A549 (cell line): ENCODE data around the gene CEP250. TPM values are rescaled to one million over a fixed set of nuclear protein-coding genes. Genes with fewer than 3 reads are reported as not detected.
A peak's percentile ranks its signal among the peaks of the same experiment; 100 is the strongest.

Experiments used
- ATAC-seq, 2 experiments: fragments of 200-7000 bp in 1 of 2; fragments of >200 bp in 1 of 2; cut with Nextera tagmentation in 1 of 2; cut with Tn5 transposase in 1 of 2; 3 replicates each; pipeline versions ENCODE4 v1.8.0 to v1.9.1; 2018 to 2020; ENCODE audit warnings: mild to moderate bottlenecking in 1 of 2, moderate library complexity in 1 of 2
- CTCF ChIA-PET: fragments of 300-600 bp; sonication (Branson Sonifier 250); formaldehyde crosslinking; extraction: SDS; loops from one replicate; lab custom pipeline; 2021; ENCODE audit warnings: antibody characterized with exemption, inconsistent platforms; lab: Yijun Ruan, JAX
- POLR2A ChIA-PET: fragments of 350-600 bp; formaldehyde crosslinking; extraction: SDS; loops from one replicate; lab custom pipeline; 2021; ENCODE audit warnings: antibody characterized with exemption, inconsistent platforms; lab: Yijun Ruan, JAX
- DNase-seq, 2 experiments: peaks; one replicate each; pipeline versions ENCODE4 v3.0.0 to v3.0.0-alpha.2; 2011 to 2016; ENCODE audit warnings: low read depth in 1 of 2, low spot score in 1 of 2
- FAIRE-seq: peaks from 2 replicates; lab custom pipeline; 2011; peaks lifted over from hg19 to GRCh38; lab: Jason Lieb, UNC
- H3K27ac ChIP-seq, 2 experiments: fragments of >200 bp; sonication (Bioruptor Twin); formaldehyde crosslinking; 3 replicates each; pipeline ENCODE4 v1.5.1; 2016 to 2017
- H3K4me1 ChIP-seq: fragments of >200 bp; sonication (Bioruptor Twin); formaldehyde crosslinking; 3 replicates; pipeline ENCODE4 v1.6.1; 2016
- H3K4me2 ChIP-seq: fragments of >200 bp; sonication (Bioruptor Twin); formaldehyde crosslinking; 3 replicates; pipeline ENCODE4 v1.6.1; 2016
- H3K4me3 ChIP-seq: fragments of >200 bp; sonication (Bioruptor Twin); formaldehyde crosslinking; 3 replicates; pipeline ENCODE4 v1.5.1; 2016
- H3K9me3 ChIP-seq: fragments of >200 bp; sonication (Bioruptor Twin); formaldehyde crosslinking; 3 replicates; pipeline ENCODE4 v1.6.1; 2016
- ATOH8 ChIP-seq: fragments of 250-450 bp; sonication (Bioruptor Pico); IDR thresholded peaks from 2 replicates; pipeline ENCODE4 v1.5.0; 2020; ENCODE audit warnings: low read depth, mild to moderate bottlenecking, moderate library complexity
- CBX8 ChIP-seq: fragments of 200-600 bp; sonication (generic); IDR thresholded peaks from 2 replicates; pipeline ENCODE4 v1.6.1; 2016
- CEBPB ChIP-seq, 2 experiments: fragments of >200 bp in 1 of 2; sonication (Bioruptor Twin) in 1 of 2; formaldehyde crosslinking in 1 of 2; IDR thresholded peaks; 2 replicates each; pipeline ENCODE4 v1.6.1; 2012 to 2016
- CTCF ChIP-seq: fragments of >200 bp; sonication (Bioruptor Twin); formaldehyde crosslinking; IDR thresholded peaks from 3 replicates; pipeline ENCODE4 v1.5.1; 2016
- ELK1 ChIP-seq: fragments of 150-350 bp; IDR thresholded peaks from 2 replicates; pipeline ENCODE4 v1.6.1; 2014; ENCODE audit warnings: low read depth, mild to moderate bottlenecking, low read length
- HES2 ChIP-seq: fragments of >200 bp; sonication (Bioruptor Twin); formaldehyde crosslinking; IDR thresholded peaks from 2 replicates; pipeline ENCODE4 v1.6.1; 2016
- HEYL ChIP-seq: fragments of 250-450 bp; sonication (Bioruptor Pico); IDR thresholded peaks from 2 replicates; pipeline ENCODE4 v1.8.0; 2021; ENCODE audit warnings: mild to moderate bottlenecking, moderate library complexity
- HMGXB4 ChIP-seq: fragments of 250-450 bp; sonication (Bioruptor Pico); IDR thresholded peaks from 2 replicates; pipeline ENCODE4 v1.5.0; 2021; ENCODE audit warnings: mild to moderate bottlenecking, moderate library complexity, borderline replicate concordance
- HOXB13 ChIP-seq: fragments of 250-450 bp; sonication (Bioruptor Pico); IDR thresholded peaks from 2 replicates; pipeline ENCODE4 v1.5.0; 2020; ENCODE audit warnings: low read depth, mild to moderate bottlenecking, moderate library complexity
- NR3C1 ChIP-seq: fragments of >200 bp; sonication (Bioruptor Twin); formaldehyde crosslinking; IDR thresholded peaks from 3 replicates; pipeline ENCODE4 v1.6.1; 2017
- PBX3 ChIP-seq: IDR thresholded peaks from 2 replicates; pipeline ENCODE4 v1.6.1; 2012
- RAD21 ChIP-seq, 2 experiments: fragments of >200 bp in 1 of 2; sonication (Bioruptor Twin) in 1 of 2; formaldehyde crosslinking in 1 of 2; IDR thresholded peaks in 1 of 2; conservative IDR thresholded peaks in 1 of 2; 2 replicates in 1 of 2; 3 replicates in 1 of 2; pipeline ENCODE4 v1.6.1; 2012 to 2018; ENCODE audit warnings: inconsistent platforms in 1 of 2
- RARB ChIP-seq: fragments of 250-450 bp; sonication (Bioruptor Pico); IDR thresholded peaks from 2 replicates; pipeline ENCODE4 v1.8.0; 2021; ENCODE audit warnings: mild to moderate bottlenecking, moderate library complexity
- RNF2 ChIP-seq: fragments of 200-600 bp; sonication (generic); IDR thresholded peaks from 2 replicates; pipeline ENCODE4 v1.6.1; 2016; ENCODE audit warnings: low read depth, mild to moderate bottlenecking, antibody characterized with exemption, moderate library complexity, borderline replicate concordance
- SMC3 ChIP-seq: fragments of >200 bp; sonication (Bioruptor Twin); formaldehyde crosslinking; IDR thresholded peaks from 3 replicates; pipeline ENCODE4 v1.6.1; 2018; ENCODE audit warnings: inconsistent platforms
- TFCP2L1 ChIP-seq: fragments of 250-450 bp; sonication (Bioruptor Pico); IDR thresholded peaks from 2 replicates; pipeline ENCODE4 v1.5.0; 2021; ENCODE audit warnings: mild to moderate bottlenecking
- USF2 ChIP-seq: fragments of 450-650 bp; IDR thresholded peaks from 2 replicates; pipeline ENCODE4 v1.6.1; 2014; ENCODE audit warnings: antibody characterized with exemption
- ZSCAN20 ChIP-seq: fragments of 250-450 bp; sonication (Bioruptor Pico); IDR thresholded peaks from 2 replicates; pipeline ENCODE4 v1.8.0; 2022; ENCODE audit warnings: mild to moderate bottlenecking, moderate library complexity
- WGBS: methylation state at CpG from one replicate; pipeline ENCODE4 v1.1.6; 2017; ENCODE audit errors: missing lambda C conversion rate; 5-methylcytosine and 5-hydroxymethylcytosine counted together
- polyA plus RNA-seq, 4 experiments: library from polyadenylated mRNA; depleted of rRNA in 3 of 4; stranded (reverse); fragments of >200 nt; fragmentation: RNase III in 1 of 4; extraction: RNeasy Plus Mini Kit Qiagen cat#74134 plus additional on column Dnase treatment in 1 of 4; gene quantifications; 2 replicates in 3 of 4; 3 replicates in 1 of 4; pipeline ENCODE4 v1.2.3, GENCODE V29; 2011 to 2017

Gene CEP250
- polyA plus RNA-seq, 2 of the 4 experiments (the other 2 are of a cell fraction) = 13.8 to 19.6 TPM

GRCh38 chr20:35561671-35562070 is 106.3 kb downstream of the CEP250 start:
- 60% methylated on average over 5 of the region's 5 CpGs for WGBS
- Histone ChIP-seq H3K4me2 (no peak overlapping the region), H3K4me3 (no peak overlapping the region), H3K27ac (no peak overlapping the region), H3K9me3 (no peaks in the 10 kb centered on the region), H3K4me1 (no peaks in the 10 kb centered on the region)
- POLR2A ChIA-PET = no interaction called here
- DNase-seq (no peak), ATAC-seq (peak in 1 of 2 experiments; percentile 12; a peak in 2 of 6 replicates), FAIRE-seq (no peak)
- no peak for TF ChIP-seq HOXB13 (CRISPR knock-in tag)
- 0 out of 3 replicates have a peak, but pooled peaks have one; percentile 3 for TF ChIP-seq CTCF
- CTCF ChIA-PET = interaction anchor here (1.3 to 1.4 kb wide), 3 partner anchors 11 to 114 kb away, joined by 3 to 4 read pairs (median 3); no protein-coding TSS in a partner anchor

GRCh38 chr20:35562541-35563110 is 107.2 kb downstream of the CEP250 start:
- Histone ChIP-seq H3K4me2 (no peak overlapping the region), H3K4me3 (no peak overlapping the region), H3K4me1 (no peaks in the 10 kb centered on the region), H3K9me3 (no peaks in the 10 kb centered on the region), H3K27ac (no peak overlapping the region)
- FAIRE-seq (no peak), ATAC-seq (no peak), DNase-seq (no peak)
- no peak for TF ChIP-seq HES2
- TF ChIP-seq RNF2 = no peak
- TF ChIP-seq HEYL (CRISPR knock-in tag) = no peak
- no peak for TF ChIP-seq ELK1
- TF ChIP-seq ATOH8 (CRISPR knock-in tag) = no peak
- TF ChIP-seq HMGXB4 = no peak
- no peak for TF ChIP-seq SMC3
- no peak for TF ChIP-seq USF2
- TF ChIP-seq CBX8 = no peak
- no peak for TF ChIP-seq PBX3
- no peak for TF ChIP-seq CEBPB (IDR thresholded peaks at IDR 0.05)
- TF ChIP-seq RAD21 (conservative IDR thresholded peaks at IDR 0.05 in 1 of 2, IDR thresholded peaks at IDR 0.05 in 1 of 2) = no peak
- TF ChIP-seq ZSCAN20 (CRISPR knock-in tag) = no peak
- TF ChIP-seq RARB (CRISPR knock-in tag) = no peak
- TF ChIP-seq TFCP2L1 (CRISPR knock-in tag) = no peak
- no peak for TF ChIP-seq NR3C1
- ChIA-PET CTCF (interaction anchor here (0.6 to 1.4 kb wide), 3 partner anchors 30 to 61 kb away, joined by 3 to 4 read pairs (median 4); no protein-coding TSS in a partner anchor), POLR2A (no interaction called here)
- WGBS = 94% methylated on average over 7 of the region's 10 CpGs
